ENCODE results near the gene EP400. TPM values are rescaled to one million over a fixed set of nuclear protein-coding genes. Genes with fewer than 3 reads are reported as not detected.

Gene EP400
- total RNA-seq, 1 experiment from 2014 or later: 60.5 TPM

DNA sequence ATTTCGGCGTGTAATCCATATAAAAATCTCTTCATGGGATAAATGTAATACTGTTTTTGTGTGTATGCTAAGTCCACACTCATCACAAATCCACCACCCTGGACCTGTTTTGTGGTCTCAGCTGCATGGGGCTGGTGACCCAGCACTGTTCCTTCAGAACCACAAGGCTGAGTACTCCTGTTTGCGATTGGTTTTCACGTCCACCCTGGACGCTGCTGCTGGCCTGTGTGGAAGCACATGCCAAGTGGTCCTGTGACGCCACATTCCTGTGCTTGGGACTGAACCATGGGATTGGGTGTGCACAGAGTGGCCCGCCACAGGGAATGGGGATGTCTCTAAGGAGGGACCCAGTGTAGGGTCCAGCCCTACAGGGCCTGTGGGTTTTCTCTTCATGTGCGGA, 16.4 kb upstream of the EP400 start:
- Histone ChIP-seq H3K9me3 (no peaks in the 10 kb centered on the region), H3K4me1 (no peaks in the 10 kb centered on the region), H3K36me3 (ENCODE audit: control insufficient read depth, insufficient read depth, low read length) (peaks cover 3% of the 10 kb centered on the region), H3K4me3 (ENCODE audit: low read depth, low read length) (no peak overlapping the region), H3K27me3 (replicated peaks; ENCODE audit: control insufficient read depth, insufficient read depth, low read length) (no peaks in the 10 kb centered on the region)
- no peaks in the 10 kb centered on the region for H3K9me3 Mint-ChIP-seq (ENCODE audit: unreplicated experiment)
- no peak overlapping the region for H3K27ac Mint-ChIP-seq (ENCODE audit: unreplicated experiment)
- ChIA-PET CTCF (no interaction called here), POLR2A (no interaction called here)
- DNase-seq: no peak
- intact Hi-C loops (cut with micrococcal nuclease; ENCODE audit: unreplicated experiment): no loop called here
- BruUV-seq (replicated peaks): no TSS peak
- no peak overlapping the region for H3K4me3 Mint-ChIP-seq (ENCODE audit: unreplicated experiment)
- no peaks in the 10 kb centered on the region for H3K27me3 Mint-ChIP-seq (ENCODE audit: insufficient read depth, unreplicated experiment)
- H3K36me3 Mint-ChIP-seq (ENCODE audit: insufficient read depth, unreplicated experiment): peaks cover 81% of the 10 kb centered on the region
- no peak for TF ChIP-seq CTCF (IDR thresholded peaks at IDR 0.05; ENCODE audit: insufficient read depth in 1 of 2, low read depth in 1 of 2, low read length in 1 of 2, severe bottlenecking in 1 of 2, unreplicated experiment in 1 of 2)
- H3K4me1 Mint-ChIP-seq (ENCODE audit: low read depth, unreplicated experiment): peaks cover 7% of the 10 kb centered on the region

DNA sequence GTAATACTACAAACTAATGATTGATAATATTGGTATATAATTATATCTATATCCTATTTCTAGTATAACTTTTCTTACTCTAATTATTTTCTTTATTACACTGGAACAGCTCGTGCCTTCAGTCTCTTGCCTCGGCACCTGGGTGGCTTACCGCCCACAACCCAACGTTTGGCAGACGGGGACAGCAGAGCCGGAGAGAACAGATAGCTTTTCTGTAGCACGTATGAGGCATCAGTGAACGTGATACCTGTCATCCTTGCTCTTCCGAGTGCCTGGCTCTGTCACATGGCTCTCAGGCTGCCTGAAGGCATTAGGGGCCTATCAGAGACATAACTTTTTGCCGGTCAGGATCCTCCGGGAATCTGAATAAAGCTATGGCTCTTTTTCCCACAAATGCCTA, 15.2 kb upstream of the EP400 start:
- no peak for TF ChIP-seq CTCF (IDR thresholded peaks at IDR 0.05; ENCODE audit: insufficient read depth in 1 of 2, low read depth in 1 of 2, low read length in 1 of 2, severe bottlenecking in 1 of 2, unreplicated experiment in 1 of 2)
- CTCF ChIA-PET: no interaction called here

GRCh38 chr12:131938082-131938481, 11.7 kb upstream of the EP400 start:
- H3K36me3 Mint-ChIP-seq (ENCODE audit: insufficient read depth, unreplicated experiment): peaks cover 89% of the 10 kb centered on the region
- Histone ChIP-seq H3K4me1 (no peaks in the 10 kb centered on the region), H3K36me3 (ENCODE audit: control insufficient read depth, insufficient read depth, low read length) (no peaks in the 10 kb centered on the region; the same call in 1 of the 2 replicates), H3K9me3 (no peaks in the 10 kb centered on the region), H3K27me3 (replicated peaks; ENCODE audit: control insufficient read depth, insufficient read depth, low read length) (no peaks in the 10 kb centered on the region), H3K4me3 (ENCODE audit: low read depth, low read length) (no peak overlapping the region)
- no peaks in the 10 kb centered on the region for H3K4me1 Mint-ChIP-seq (ENCODE audit: low read depth, unreplicated experiment)
- H3K4me3 Mint-ChIP-seq (ENCODE audit: unreplicated experiment): no peak overlapping the region
- DNase-seq: no peak
- ChIA-PET CTCF (no interaction called here), POLR2A (no interaction called here)
- no peak overlapping the region for H3K27ac Mint-ChIP-seq (ENCODE audit: unreplicated experiment)
- BruUV-seq (replicated peaks): no TSS peak
- no peak for TF ChIP-seq CTCF (IDR thresholded peaks at IDR 0.05; ENCODE audit: insufficient read depth in 1 of 2, low read depth in 1 of 2, low read length in 1 of 2, severe bottlenecking in 1 of 2, unreplicated experiment in 1 of 2)
- H3K27me3 Mint-ChIP-seq (ENCODE audit: insufficient read depth, unreplicated experiment): no peaks in the 10 kb centered on the region
- no peaks in the 10 kb centered on the region for H3K9me3 Mint-ChIP-seq (ENCODE audit: unreplicated experiment)
- intact Hi-C loops (cut with micrococcal nuclease; ENCODE audit: unreplicated experiment): no loop called here

More for the DNA sequence above, 15.2 kb upstream of the EP400 start:
- no peaks in the 10 kb centered on the region for H3K4me1 ChIP-seq
- H3K4me3 ChIP-seq (ENCODE audit: low read depth, low read length): no peak overlapping the region
- H3K4me3 Mint-ChIP-seq (ENCODE audit: unreplicated experiment): no peak overlapping the region
- peaks cover 3% of the 10 kb centered on the region for H3K36me3 ChIP-seq (ENCODE audit: control insufficient read depth, insufficient read depth, low read length)
- H3K9me3 Mint-ChIP-seq (ENCODE audit: unreplicated experiment): no peaks in the 10 kb centered on the region
- H3K36me3 Mint-ChIP-seq (ENCODE audit: insufficient read depth, unreplicated experiment): peaks cover 78% of the 10 kb centered on the region
- peaks cover 7% of the 10 kb centered on the region for H3K4me1 Mint-ChIP-seq (ENCODE audit: low read depth, unreplicated experiment)
- intact Hi-C loops (cut with micrococcal nuclease; ENCODE audit: unreplicated experiment): no loop called here
- DNase-seq: no peak
- POLR2A ChIA-PET: no interaction called here
- BruUV-seq (replicated peaks): no TSS peak
- H3K27ac Mint-ChIP-seq (ENCODE audit: unreplicated experiment): no peak overlapping the region
- H3K27me3 Mint-ChIP-seq (ENCODE audit: insufficient read depth, unreplicated experiment): no peaks in the 10 kb centered on the region
- no peaks in the 10 kb centered on the region for H3K27me3 ChIP-seq (replicated peaks; ENCODE audit: control insufficient read depth, insufficient read depth, low read length)
- H3K9me3 ChIP-seq: no peaks in the 10 kb centered on the region

Data from Caco-2 (cell line).